Measurements from ENCODE around the gene ASB1.

DNA sequence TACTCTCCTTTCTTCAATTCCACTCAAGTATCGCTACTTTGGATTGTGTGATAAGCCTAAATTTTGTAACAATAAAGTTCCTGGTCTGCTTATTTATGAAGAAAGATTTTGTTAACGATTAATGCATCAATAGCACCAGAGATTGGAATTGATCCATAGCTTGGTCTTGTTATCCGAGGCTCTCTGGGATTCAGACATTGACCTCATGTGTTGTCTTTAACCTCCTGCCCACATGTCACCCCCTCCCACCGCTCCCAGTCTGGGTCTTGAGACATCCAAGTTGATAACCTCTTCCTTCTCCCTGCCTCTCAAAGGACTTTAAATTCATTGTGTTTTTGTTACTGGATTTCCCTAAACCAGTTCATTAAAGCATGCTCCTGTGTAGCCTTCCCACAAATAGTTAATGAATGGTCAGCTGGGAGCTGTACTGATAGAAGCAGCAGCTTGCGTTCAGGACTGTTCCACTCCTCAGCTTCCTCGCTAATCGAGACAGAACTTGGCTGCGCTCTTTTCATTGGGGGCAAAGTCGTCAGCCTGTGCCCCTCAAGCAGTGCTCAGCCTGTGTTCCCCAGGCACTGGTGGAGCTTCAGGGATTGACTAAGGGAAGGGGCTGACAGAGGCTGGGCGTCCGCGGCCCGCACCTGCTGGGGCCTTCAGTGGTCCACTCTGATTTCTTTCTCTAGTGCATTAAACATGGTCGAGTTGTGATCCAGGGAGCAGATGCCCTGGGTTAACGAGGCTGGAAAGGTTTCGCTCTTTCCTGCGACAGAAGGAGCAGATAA lies 18.9 kb downstream of the ASB1 start:
- TF ChIP-seq, protein P1, sequence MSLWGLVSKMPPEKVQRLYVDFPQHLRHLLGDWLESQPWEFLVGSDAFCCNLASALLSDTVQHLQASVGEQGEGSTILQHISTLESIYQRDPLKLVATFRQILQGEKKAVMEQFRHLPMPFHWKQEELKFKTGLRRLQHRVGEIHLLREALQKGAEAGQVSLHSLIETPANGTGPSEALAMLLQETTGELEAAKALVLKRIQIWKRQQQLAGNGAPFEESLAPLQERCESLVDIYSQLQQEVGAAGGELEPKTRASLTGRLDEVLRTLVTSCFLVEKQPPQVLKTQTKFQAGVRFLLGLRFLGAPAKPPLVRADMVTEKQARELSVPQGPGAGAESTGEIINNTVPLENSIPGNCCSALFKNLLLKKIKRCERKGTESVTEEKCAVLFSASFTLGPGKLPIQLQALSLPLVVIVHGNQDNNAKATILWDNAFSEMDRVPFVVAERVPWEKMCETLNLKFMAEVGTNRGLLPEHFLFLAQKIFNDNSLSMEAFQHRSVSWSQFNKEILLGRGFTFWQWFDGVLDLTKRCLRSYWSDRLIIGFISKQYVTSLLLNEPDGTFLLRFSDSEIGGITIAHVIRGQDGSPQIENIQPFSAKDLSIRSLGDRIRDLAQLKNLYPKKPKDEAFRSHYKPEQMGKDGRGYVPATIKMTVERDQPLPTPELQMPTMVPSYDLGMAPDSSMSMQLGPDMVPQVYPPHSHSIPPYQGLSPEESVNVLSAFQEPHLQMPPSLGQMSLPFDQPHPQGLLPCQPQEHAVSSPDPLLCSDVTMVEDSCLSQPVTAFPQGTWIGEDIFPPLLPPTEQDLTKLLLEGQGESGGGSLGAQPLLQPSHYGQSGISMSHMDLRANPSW (CRISPR knock-in tag; IDR thresholded peaks at IDR 0.05; ENCODE audit: borderline replicate concordance): no peak
- TF ChIP-seq MAFK (conservative IDR thresholded peaks at IDR 0.05 in 1 of 2, IDR thresholded peaks at IDR 0.05 in 1 of 2; ENCODE audit: low read length in 2 of 2): no peak
- TF ChIP-seq NFYB (CRISPR knock-in tag; IDR thresholded peaks at IDR 0.05): no peak

All from HepG2 (cell line).